GM21390 (cell line): Measurements from ENCODE around the gene ARAP1.

Experiments
- ATAC-seq: cut with Tn5 transposase; IDR thresholded peaks from one replicate; pipeline ENCODE4 v1.9.1; 2021; ENCODE audit not compliant: unreplicated experiment

ARAP1 gene

GRCh38 chr11:72705442-72706365 is 46.5 kb downstream of the ARAP1 start:
- no peak for ATAC-seq

GRCh38 chr11:72704783-72705265 is 47.4 kb downstream of the ARAP1 start:
- ATAC-seq = no peak

GRCh38 chr11:72704028-72704782 is 48.0 kb downstream of the ARAP1 start:
- no peak for ATAC-seq

DNA sequence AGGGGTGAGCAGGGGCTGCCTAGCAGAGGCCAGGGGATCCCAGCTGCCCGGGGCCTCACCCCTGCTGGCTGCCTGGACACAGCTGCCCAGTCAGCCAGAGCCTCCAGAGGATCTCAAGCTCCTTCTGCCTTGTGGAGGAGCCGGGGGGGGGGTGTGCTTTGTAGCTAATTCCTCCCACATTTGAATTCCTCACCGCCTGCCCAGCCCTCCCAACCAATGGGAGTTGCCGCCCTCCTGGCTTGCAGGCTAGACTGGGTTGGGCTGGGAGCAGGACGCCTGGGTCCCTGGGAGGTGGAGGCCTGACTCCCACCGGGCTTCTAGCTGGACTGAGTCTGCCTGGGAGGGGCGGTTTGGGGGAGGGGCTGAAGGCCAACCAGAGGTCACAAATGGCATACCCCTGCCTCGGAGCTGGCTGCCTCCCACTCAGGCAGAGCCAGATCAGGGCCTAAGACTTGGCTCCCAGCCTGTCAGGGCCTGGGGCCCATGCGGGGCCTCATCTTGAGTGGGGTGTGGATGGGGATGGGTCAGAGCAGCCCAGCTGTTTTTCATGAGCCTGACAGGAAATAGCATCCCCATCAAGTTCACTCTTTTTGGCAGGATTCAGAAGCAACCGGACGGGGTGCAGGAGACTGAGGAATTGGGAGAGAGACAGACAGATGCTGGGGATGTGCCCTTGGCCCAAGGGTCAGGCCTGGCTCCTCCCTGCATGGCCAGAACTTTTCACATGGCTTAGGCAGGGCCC is 48.8 kb downstream of the ARAP1 start:
- ATAC-seq = no peak

DNA sequence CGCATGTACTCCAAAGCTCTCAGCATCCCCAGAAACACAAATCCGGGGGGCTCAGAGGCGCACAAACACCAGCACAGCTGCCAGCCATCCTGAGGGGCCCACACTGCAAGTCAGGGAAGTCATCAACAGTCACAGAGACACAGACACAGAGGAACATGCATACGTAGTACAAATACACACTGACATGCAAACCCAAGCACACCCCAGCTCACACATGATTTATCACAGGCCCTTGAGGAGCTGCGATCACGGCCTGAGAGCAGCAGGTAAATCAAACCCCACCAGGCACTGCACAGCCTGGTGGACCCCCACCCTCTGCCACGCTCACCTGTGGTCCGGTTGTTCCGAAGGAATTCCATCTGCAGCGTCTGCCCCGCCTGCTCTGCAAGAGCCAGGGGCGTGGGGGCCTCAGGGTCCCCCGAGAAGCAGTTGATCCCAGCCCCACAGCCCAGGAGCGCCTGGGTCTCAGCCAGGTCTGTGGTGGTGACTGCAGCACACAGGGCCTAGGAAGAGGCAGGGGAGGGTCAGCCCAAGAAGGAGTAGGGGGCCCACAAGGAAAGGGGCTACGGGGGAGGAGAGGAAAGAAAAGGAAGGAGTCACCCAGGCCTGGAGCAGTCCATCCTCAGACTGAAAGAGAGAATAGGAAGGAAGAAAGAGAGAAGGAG is 49.5 kb downstream of the ARAP1 start:
- ATAC-seq = no peak

- no peak for ATAC-seq
Measured at GRCh38 chr11:72702096-72702495, 50.1 kb downstream of the ARAP1 start.

- no peak for ATAC-seq
Measured at GRCh38 chr11:72701466-72701865, 50.7 kb downstream of the ARAP1 start.

DNA sequence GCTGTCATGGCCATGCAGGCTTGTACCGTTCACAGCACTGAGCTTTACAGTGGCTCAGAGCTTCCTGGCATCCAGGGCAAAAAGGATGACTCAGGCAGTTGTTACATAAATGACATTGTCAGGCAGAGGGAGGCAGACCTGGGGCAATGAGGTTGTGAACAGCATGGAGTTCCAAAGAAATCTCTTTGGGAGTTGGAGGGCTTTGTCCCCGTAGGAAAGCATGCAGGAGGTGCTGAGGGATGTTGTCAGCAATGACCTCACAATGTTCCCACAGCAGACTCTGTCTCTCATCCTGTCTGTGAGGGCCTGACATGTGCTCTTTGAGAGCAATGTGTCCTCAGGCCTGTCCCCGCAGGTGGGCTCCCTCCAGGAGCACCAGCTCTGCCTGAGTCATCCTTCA is 52.1 kb downstream of the ARAP1 start:
- ATAC-seq = no peak

DNA sequence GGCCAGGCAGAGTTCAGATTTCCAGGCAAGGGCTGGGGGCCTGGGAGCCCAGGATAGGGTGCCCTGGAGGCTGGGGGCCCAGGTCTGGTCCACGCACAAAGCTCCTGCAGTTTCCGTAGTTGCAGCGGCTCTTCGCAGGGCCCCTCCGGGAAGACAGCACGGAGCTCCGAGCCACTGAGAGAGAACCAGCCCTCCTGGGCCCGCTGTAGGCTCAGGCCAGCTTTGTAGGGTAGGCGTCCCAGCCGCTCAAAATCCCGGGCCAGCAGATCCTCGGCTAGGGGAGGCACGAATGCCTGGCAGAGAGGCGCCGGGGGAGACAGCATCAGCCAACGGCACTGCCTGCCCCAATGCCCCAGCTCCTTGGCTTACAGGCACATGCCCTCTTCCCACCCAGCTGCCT is 54.4 kb downstream of the ARAP1 start:
- no peak for ATAC-seq

GRCh38 chr11:72696866-72697700 is 55.1 kb downstream of the ARAP1 start:
- no peak for ATAC-seq

DNA sequence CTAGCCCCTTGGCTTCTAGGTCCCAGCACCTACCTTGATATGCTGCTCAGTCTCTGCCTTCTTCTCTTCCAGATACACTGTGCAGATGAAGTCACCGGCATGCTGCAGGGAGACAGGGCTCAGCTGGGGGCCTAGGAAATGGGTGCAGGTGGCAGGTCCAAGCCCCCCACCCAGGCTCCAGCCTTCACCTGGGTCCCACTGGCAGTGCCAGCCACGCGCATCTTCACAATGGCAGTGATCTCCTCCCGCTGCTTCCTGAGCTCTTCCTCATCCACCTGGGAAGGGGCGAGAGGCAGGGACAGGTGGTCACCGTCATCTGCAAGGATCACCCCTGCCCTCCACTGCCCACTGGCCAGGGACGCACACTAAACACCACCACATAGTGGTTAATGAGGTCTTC is 56.9 kb downstream of the ARAP1 start:
- no peak for ATAC-seq

DNA sequence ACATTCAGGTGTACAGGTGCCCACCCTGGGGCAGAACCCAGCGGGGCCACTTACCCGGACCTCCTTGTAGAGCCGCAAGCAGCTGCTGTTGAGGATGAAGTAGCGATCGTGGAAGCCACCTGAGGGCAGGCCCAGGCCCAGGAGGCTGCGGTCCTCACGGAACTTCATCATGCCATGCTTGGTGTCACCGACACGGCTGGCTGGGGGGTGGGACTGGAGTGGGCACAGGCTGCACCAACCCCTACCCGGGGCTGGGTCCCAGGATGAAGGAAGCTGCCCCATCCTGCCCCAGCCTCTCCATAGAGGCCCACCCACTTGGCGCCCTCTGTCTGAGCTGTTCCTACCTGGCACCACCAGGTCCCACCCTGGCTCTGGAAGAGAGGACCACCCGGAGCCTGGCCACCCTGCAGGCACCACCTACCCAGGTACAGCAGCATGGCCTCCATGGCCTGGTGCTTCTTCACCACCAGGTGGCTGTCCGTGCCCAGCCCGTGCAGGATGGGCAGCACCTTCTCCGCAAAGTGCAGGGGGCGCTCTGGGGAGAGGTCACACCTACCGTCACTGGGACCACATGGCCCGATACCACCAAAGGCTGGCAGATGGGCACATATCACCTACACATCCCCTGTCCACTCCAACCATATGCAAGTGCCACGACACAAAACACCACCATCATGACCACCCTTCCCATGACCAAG is 58.8 kb downstream of the ARAP1 start:
- no peak for ATAC-seq

DNA sequence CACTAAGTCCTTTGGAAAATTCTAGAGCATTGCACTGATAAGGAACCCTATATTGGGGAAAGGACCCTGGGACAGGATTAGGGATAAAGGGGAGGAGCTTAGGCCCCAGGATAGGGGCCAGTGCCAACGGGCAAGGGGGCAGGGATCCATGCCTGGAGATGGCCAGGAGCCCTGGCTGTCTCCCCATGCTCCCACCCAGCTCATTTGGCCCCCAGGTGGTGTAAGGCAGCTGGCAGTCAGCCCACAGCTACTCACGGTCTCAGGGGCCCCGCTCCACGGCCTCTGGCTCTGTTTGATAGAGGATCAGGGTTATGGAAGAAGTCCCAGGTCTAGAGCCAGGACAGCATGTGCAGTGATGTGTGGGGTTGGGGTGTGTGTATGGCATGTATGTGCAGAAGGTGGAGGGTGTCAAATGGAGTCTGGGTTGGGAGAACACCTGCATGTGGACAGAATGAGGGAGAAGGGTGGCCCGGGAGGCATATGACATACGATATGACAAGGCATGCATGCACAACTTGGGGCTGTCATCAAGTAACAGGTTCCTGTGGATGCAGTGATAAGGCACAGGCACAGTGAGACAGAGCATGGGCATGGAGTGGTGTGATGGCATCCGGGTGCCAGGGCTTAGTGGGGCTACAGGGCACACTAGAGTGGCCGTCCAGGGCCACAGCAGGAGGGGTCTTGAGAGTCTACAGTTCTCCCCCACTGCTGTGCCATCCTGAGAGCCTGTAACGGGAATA is 59.5 kb downstream of the ARAP1 start:
- ATAC-seq = no peak

DNA sequence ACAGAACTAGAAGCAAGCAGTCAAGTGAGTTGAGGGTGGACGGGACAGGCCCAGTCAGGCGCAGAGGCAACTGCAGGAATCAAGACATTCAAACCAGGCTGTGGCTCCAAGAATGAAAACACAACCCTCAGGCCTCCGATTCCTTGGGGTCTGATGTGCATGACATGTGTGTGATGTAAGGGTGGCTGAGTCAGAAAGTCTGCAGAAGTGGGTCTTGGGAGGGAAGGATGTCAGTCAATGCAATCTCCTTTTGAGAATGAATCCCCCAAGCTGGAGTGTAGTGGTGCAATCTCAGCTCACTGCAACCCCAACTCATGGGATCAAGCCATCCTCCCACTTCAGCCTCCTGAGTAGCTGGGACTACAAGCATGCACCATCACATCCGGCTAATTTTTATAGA is 62.0 kb downstream of the ARAP1 start:
- ATAC-seq = no peak

- ATAC-seq = no peak
Measured at GRCh38 chr11:72688929-72689328, 63.3 kb downstream of the ARAP1 start.

GRCh38 chr11:72688486-72688885 is 63.7 kb downstream of the ARAP1 start:
- ATAC-seq = no peak

DNA sequence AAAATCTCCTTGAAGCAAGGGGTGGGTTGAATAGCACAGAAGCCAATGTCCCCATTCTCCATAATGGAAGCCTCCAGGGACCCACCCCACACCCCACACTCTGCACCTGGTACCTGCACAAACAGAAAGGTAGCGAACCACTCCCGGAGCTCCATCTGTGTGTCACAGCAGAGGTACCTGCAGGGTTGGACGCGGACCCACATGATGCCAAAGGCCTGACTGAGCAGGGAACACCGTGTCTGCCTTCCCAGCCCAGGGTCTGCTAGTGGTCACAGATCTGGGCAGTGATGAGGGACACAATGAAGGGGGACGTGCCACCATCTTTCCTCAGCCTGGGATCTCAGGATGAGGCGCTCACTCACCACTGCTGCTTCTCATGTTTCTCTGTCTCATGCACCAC is 64.9 kb downstream of the ARAP1 start:
- no peak for ATAC-seq

GRCh38 chr11:72686639-72687220 is 65.5 kb downstream of the ARAP1 start:
- ATAC-seq = no peak
